Stimulated activated CD8-positive, alpha-beta memory T cell treated with anti-CD3 and anti-CD28 coated beads, Interleukin-2, amount 100 ng/mL, for 48 hours (primary cell): ENCODE data around the gene AFAP1L1.

Experiments
- DNase-seq, 2 donors: peaks; one replicate each; pipeline ENCODE4 v3.0.0-alpha.2; 2020; ENCODE audit warnings: low read depth in 2 of 2

Gene AFAP1L1

GRCh38 chr5:149284501-149284900, 12.8 kb downstream of the AFAP1L1 start:
- no peak for DNase-seq

GRCh38 chr5:149285153-149285552, 13.5 kb downstream of the AFAP1L1 start:
- no peak for DNase-seq

GRCh38 chr5:149288436-149288835, 16.8 kb downstream of the AFAP1L1 start:
- no peak for DNase-seq

- DNase-seq: no peak
These were observed 17.6 kb downstream of the AFAP1L1 start for GRCh38 chr5:149289301-149289700.

GRCh38 chr5:149294872-149295829, 23.5 kb downstream of the AFAP1L1 start:
- DNase-seq: no peak

GRCh38 chr5:149297340-149298025, 25.8 kb downstream of the AFAP1L1 start:
- no peak for DNase-seq

GRCh38 chr5:149298163-149298562, 26.5 kb downstream of the AFAP1L1 start:
- DNase-seq: no peak

GRCh38 chr5:149298842-149299404, 27.3 kb downstream of the AFAP1L1 start:
- no peak for DNase-seq

- DNase-seq: no peak
These were observed 27.9 kb downstream of the AFAP1L1 start for GRCh38 chr5:149299451-149300054.

GRCh38 chr5:149300441-149300840, 28.8 kb downstream of the AFAP1L1 start:
- DNase-seq: no peak

- no peak for DNase-seq
These were observed 29.5 kb downstream of the AFAP1L1 start for GRCh38 chr5:149301049-149301743.

- DNase-seq: no peak
These were observed 30.2 kb downstream of the AFAP1L1 start for GRCh38 chr5:149301744-149302380.

- no peak for DNase-seq
These were observed 31.0 kb downstream of the AFAP1L1 start for GRCh38 chr5:149302641-149303040.

GRCh38 chr5:149303210-149303609, 31.6 kb downstream of the AFAP1L1 start:
- no peak for DNase-seq

- no peak for DNase-seq
These were observed 32.8 kb downstream of the AFAP1L1 start for GRCh38 chr5:149304195-149305078.

GRCh38 chr5:149309354-149309753, 37.7 kb downstream of the AFAP1L1 start:
- DNase-seq: no peak

GRCh38 chr5:149310488-149310887, 38.8 kb downstream of the AFAP1L1 start:
- DNase-seq: no peak

- no peak for DNase-seq
These were observed 39.4 kb downstream of the AFAP1L1 start for GRCh38 chr5:149310947-149311658.

GRCh38 chr5:149313151-149313841, 41.6 kb downstream of the AFAP1L1 start:
- no peak for DNase-seq
